ENCODE data around the gene CR1L. TPM values are rescaled to one million over a fixed set of nuclear protein-coding genes. Genes with fewer than 3 reads are reported as not detected.
"Not testable (repeated sequence)": the region's sequence is repeated elsewhere in the genome, so short reads cannot be mapped to it uniquely, and the experiment has no call there.

The CR1L gene
- total RNA-seq, 1 donor, result not detected

DNA sequence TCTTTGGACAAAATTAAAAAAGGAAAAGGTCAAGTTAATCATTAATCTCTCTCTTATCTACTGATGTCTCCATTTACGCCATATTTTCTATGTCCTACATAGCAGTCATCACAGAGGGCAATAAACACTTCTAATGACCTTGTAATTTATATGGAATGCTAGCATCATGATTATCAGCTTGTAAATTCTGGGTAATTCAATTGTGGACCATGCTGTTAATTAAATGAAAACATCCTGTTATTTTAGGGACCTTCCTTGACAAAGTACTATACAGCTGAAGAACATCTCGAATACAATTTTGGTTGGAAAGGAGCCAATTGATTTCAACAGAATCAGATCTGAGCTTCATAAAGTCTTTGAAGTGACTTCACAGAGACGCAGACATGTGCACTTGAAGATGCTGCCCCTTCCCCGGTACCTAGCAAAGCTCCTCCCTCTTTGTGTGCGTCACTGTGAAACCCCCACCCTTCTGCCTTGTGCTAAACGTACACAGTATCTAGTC, 93.3 kb downstream of the CR1L start:
- H3K27ac ChIP-seq (ENCODE audit: low read depth, low read length); H3K4me3 ChIP-seq (ENCODE audit: insufficient read depth, low read length); H3K36me3 ChIP-seq (ENCODE audit: insufficient read depth, low read length); H3K4me2 ChIP-seq (ENCODE audit: insufficient read depth, low read length); H3K79me2 ChIP-seq (ENCODE audit: insufficient read depth, low read length); H3K9me3 ChIP-seq (ENCODE audit: low read depth, low read length); H3K27me3 ChIP-seq (ENCODE audit: insufficient read depth, low read length); H2AFZ ChIP-seq (ENCODE audit: low read length); H3K4me1 ChIP-seq (ENCODE audit: insufficient read depth, low read length); H4K20me1 ChIP-seq (ENCODE audit: insufficient read depth, low read length): not testable (repeated sequence)
- peak; percentile 66 for DNase-seq (ENCODE audit: insufficient read length, low spot score, missing footprints)

DNA sequence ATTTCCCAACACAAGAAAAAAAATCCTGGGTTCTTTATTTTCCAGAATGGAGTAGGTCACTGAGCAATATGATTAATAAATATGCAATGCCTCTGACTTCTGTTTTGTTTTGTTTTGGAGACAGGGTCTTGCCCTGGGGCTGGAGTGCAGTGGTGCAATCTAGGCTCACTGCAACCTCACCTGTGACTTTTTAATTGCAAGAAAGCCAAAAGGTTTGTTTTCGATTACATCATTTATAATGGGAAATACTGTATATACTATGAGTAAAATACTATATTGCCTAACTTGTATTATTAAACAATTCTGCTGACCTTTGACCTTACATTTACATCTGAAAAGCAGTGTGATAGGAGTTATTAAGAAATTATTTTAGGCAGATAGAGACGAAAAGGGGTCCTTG, 95.3 kb downstream of the CR1L start:
- H3K36me3 ChIP-seq (ENCODE audit: insufficient read depth, low read length), result no peaks in the 10 kb centered on the region
- no peak overlapping the region for H3K4me2 ChIP-seq (ENCODE audit: insufficient read depth, low read length)
- H3K79me2 ChIP-seq (ENCODE audit: insufficient read depth, low read length), result no peaks in the 10 kb centered on the region
- no peaks in the 10 kb centered on the region for H3K9me3 ChIP-seq (ENCODE audit: low read depth, low read length)
- DNase-seq (ENCODE audit: insufficient read length, low spot score, missing footprints), result no peak
- no peaks in the 10 kb centered on the region for H4K20me1 ChIP-seq (ENCODE audit: insufficient read depth, low read length)
- H3K4me1 ChIP-seq (ENCODE audit: insufficient read depth, low read length), result no peaks in the 10 kb centered on the region
- H3K27ac ChIP-seq (ENCODE audit: low read depth, low read length), result no peak overlapping the region
- H2AFZ ChIP-seq (ENCODE audit: low read length), result no peak overlapping the region
- TF ChIP-seq, protein P1, sequence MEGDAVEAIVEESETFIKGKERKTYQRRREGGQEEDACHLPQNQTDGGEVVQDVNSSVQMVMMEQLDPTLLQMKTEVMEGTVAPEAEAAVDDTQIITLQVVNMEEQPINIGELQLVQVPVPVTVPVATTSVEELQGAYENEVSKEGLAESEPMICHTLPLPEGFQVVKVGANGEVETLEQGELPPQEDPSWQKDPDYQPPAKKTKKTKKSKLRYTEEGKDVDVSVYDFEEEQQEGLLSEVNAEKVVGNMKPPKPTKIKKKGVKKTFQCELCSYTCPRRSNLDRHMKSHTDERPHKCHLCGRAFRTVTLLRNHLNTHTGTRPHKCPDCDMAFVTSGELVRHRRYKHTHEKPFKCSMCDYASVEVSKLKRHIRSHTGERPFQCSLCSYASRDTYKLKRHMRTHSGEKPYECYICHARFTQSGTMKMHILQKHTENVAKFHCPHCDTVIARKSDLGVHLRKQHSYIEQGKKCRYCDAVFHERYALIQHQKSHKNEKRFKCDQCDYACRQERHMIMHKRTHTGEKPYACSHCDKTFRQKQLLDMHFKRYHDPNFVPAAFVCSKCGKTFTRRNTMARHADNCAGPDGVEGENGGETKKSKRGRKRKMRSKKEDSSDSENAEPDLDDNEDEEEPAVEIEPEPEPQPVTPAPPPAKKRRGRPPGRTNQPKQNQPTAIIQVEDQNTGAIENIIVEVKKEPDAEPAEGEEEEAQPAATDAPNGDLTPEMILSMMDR (IDR thresholded peaks at IDR 0.05; ENCODE audit: extremely low read depth, low read depth, low read length), result no peak
- no peak overlapping the region for H3K4me3 ChIP-seq (ENCODE audit: insufficient read depth, low read length)
- H3K27me3 ChIP-seq (ENCODE audit: insufficient read depth, low read length), result no peaks in the 10 kb centered on the region

DNA sequence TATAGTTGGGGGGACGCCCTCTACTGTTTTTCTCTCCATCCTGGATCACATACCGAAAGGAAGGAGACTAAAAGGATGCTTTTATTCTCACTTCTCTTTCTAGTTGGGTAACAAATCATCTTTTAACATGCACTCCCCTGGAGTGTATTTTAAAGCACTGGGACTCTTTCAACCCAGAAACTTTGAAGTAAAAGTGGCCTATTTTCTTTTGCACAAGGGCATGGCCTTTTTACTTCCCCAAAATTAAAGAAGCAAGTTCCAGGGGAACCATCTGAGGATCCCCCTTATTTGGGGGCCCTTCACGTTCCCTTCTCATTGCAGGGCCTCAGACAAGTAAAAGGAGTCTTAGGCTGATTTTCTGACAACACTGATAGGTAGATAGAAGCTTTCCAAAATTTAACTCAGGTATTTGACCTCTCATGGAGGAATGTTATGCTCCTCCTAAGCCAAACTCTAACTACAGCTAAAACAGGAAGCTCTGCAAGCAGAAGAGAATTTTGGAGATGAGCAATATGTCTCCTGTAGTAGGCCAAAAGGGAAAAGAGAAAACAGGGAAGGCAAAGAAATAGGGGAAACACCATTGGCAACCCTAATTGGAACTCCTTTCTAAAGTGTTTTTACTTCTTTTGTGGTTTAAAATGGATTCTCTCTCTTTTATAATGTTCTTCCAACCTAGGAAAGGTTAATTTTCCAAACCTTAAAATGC, 98.1 kb downstream of the CR1L start:
- Histone ChIP-seq H3K27me3 (ENCODE audit: insufficient read depth, low read length) (no peaks in the 10 kb centered on the region), H2AFZ (ENCODE audit: low read length) (peak overlapping the region; percentile 29), H3K79me2 (ENCODE audit: insufficient read depth, low read length) (no peaks in the 10 kb centered on the region), H3K4me3 (ENCODE audit: insufficient read depth, low read length) (no peak overlapping the region), H3K4me2 (ENCODE audit: insufficient read depth, low read length) (no peak overlapping the region), H3K27ac (ENCODE audit: low read depth, low read length) (no peak overlapping the region), H4K20me1 (ENCODE audit: insufficient read depth, low read length) (no peaks in the 10 kb centered on the region), H3K36me3 (ENCODE audit: insufficient read depth, low read length) (no peaks in the 10 kb centered on the region), H3K9me3 (ENCODE audit: low read depth, low read length) (no peaks in the 10 kb centered on the region), H3K4me1 (ENCODE audit: insufficient read depth, low read length) (peaks cover 13% of the 10 kb centered on the region)
- TF ChIP-seq, protein P1 (IDR thresholded peaks at IDR 0.05; ENCODE audit: extremely low read depth, low read depth, low read length), result no peak
- no peak for DNase-seq (ENCODE audit: insufficient read length, low spot score, missing footprints)

DNA sequence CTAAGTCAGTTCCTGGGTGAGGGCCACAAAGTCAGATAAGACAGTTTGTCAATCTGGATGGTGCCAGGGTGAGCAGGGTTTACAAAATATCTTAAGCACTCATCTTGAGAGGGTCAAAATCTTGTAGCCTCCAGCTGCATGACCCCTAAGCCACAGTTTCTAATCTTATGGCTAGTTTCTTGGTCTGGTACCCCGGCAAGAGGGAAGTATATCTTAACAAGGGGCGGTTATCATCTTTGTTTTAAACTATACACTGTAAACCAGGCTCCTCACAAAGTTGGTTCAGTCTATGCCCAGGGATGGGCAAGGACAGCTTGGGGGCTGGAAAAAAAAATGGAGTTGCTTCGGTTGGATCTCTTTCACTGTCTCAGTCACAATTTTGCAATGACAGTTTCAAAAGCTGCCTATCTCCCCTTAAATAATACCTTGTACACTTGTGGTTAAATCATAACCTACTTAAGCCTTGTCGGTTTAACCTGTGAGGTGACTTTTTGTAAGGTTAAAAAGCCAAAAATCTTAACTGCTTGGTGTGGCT, 99.1 kb downstream of the CR1L start:
- H3K4me3 ChIP-seq (ENCODE audit: insufficient read depth, low read length), result no peak overlapping the region
- no peaks in the 10 kb centered on the region for H3K9me3 ChIP-seq (ENCODE audit: low read depth, low read length)
- no peaks in the 10 kb centered on the region for H3K27me3 ChIP-seq (ENCODE audit: insufficient read depth, low read length)
- no peak overlapping the region for H2AFZ ChIP-seq (ENCODE audit: low read length)
- no peak overlapping the region for H3K4me2 ChIP-seq (ENCODE audit: insufficient read depth, low read length)
- TF ChIP-seq, protein P1 (IDR thresholded peaks at IDR 0.05; ENCODE audit: extremely low read depth, low read depth, low read length), result no peak
- H4K20me1 ChIP-seq (ENCODE audit: insufficient read depth, low read length), result no peaks in the 10 kb centered on the region
- DNase-seq (ENCODE audit: insufficient read length, low spot score, missing footprints), result no peak
- H3K4me1 ChIP-seq (ENCODE audit: insufficient read depth, low read length), result peaks cover 13% of the 10 kb centered on the region
- no peak overlapping the region for H3K27ac ChIP-seq (ENCODE audit: low read depth, low read length)
- H3K79me2 ChIP-seq (ENCODE audit: insufficient read depth, low read length), result no peaks in the 10 kb centered on the region
- H3K36me3 ChIP-seq (ENCODE audit: insufficient read depth, low read length), result no peaks in the 10 kb centered on the region

All from osteoblast (primary cell).